OCI-LY7 (cell line): Measurements from ENCODE around the gene EPHB3. TPM values are rescaled to one million over a fixed set of nuclear protein-coding genes. Genes with fewer than 3 reads are reported as not detected.

Source experiments
- BruUV-seq: library from RNA; stranded (reverse); fragments of 400-500 nt; replicated peaks from 2 replicates; lab custom pipeline; 2021; lab: Mats Ljungman, UMichigan
- CTCF ChIA-PET: fragments of 300-600 bp; sonication (Branson Sonifier 250); formaldehyde crosslinking; loops from one replicate; lab custom pipeline; 2022; ENCODE audit warnings: antibody characterized with exemption; ENCODE audit not compliant: unreplicated experiment; lab: Charles Lee
- POLR2A ChIA-PET: fragments of 300-600 bp; sonication (Branson Sonifier 250); formaldehyde crosslinking; loops from one replicate; lab custom pipeline; 2022; ENCODE audit warnings: antibody characterized with exemption; lab: Charles Lee
- DNase-seq: peaks from one replicate; pipeline ENCODE4 v3.0.0-alpha.2; 2015; ENCODE audit warnings: low spot score
- H2AFZ ChIP-seq: fragments of 200-600 bp; sonication (generic), shearing (Covaris generic); 2 replicates; pipeline ENCODE4 v1.6.1; 2014; ENCODE audit warnings: mild to moderate bottlenecking, antibody characterized with exemption, low read length, moderate library complexity
- H3K27ac ChIP-seq: fragments of 200-600 bp; sonication (generic); 2 replicates; pipeline ENCODE4 v1.5.1; 2014; ENCODE audit warnings: mixed run types, low read depth, mild to moderate bottlenecking, moderate library complexity, low read length, inconsistent platforms; ENCODE audit not compliant: poor library complexity, severe bottlenecking
- H3K36me3 ChIP-seq: fragments of 200-600 bp; sonication (generic); 2 replicates; pipeline ENCODE4 v1.6.1; 2014; ENCODE audit warnings: mild to moderate bottlenecking, antibody characterized with exemption, low read length, moderate library complexity, mixed read lengths; ENCODE audit not compliant: insufficient read depth
- H3K4me1 ChIP-seq: fragments of 200-600 bp; sonication (generic); 2 replicates; pipeline ENCODE4 v1.5.1; 2014; ENCODE audit warnings: mild to moderate bottlenecking, low read length; ENCODE audit not compliant: insufficient read depth, poor library complexity, severe bottlenecking
- H3K4me2 ChIP-seq: fragments of 200-600 bp; sonication (generic); 2 replicates; pipeline ENCODE4 v1.6.1; 2014; ENCODE audit warnings: mild to moderate bottlenecking, low read length
- H3K4me3 ChIP-seq: fragments of 200-600 bp; sonication (generic); 2 replicates; pipeline ENCODE4 v1.5.1; 2014; ENCODE audit warnings: mild to moderate bottlenecking, low read depth, low read length; ENCODE audit not compliant: poor library complexity, severe bottlenecking
- H3K79me2 ChIP-seq: fragments of 200-600 bp; sonication (generic); 2 replicates; pipeline ENCODE4 v1.6.1; 2016; ENCODE audit warnings: low read depth, mild to moderate bottlenecking, low read length, moderate library complexity, mixed read lengths; ENCODE audit not compliant: insufficient read depth
- H3K9me2 ChIP-seq: fragments of 200-600 bp; sonication (generic); 2 replicates; pipeline ENCODE4 v1.6.1; 2016; ENCODE audit warnings: mild to moderate bottlenecking, low read length, mixed read lengths; ENCODE audit not compliant: insufficient read depth
- H3K9me3 ChIP-seq: fragments of 200-600 bp; sonication (generic); 2 replicates; pipeline ENCODE4 v1.6.1; 2014; ENCODE audit warnings: mild to moderate bottlenecking, mixed run types, low read length, mixed read lengths
- H4K20me1 ChIP-seq: fragments of 200-600 bp; sonication (generic); 2 replicates; pipeline ENCODE4 v1.6.1; 2014; ENCODE audit warnings: mild to moderate bottlenecking, antibody characterized with exemption, low read length, moderate library complexity, mixed read lengths; ENCODE audit not compliant: insufficient read depth
- CTCF ChIP-seq: fragments of 200-600 bp; sonication (generic); conservative IDR thresholded peaks from 2 replicates; pipeline ENCODE4 v1.5.1; 2014; ENCODE audit warnings: mild to moderate bottlenecking, antibody characterized with exemption, low read length, moderate library complexity, mixed read lengths
- EZH2phosphoT487 ChIP-seq: fragments of 200-600 bp; sonication (generic); IDR thresholded peaks from 2 replicates; pipeline ENCODE4 v1.6.1; 2018; ENCODE audit warnings: low read depth, borderline replicate concordance, mild to moderate bottlenecking, mixed run types, antibody characterized with exemption, low read length, moderate library complexity, mixed read lengths
- intact Hi-C: fragments of 100-400 bp; cut with micrococcal nuclease; formaldehyde crosslinking; loops from one replicate; pipeline ENCODE4 v1.10.0; 2022; ENCODE audit not compliant: unreplicated experiment
- total RNA-seq, 2 experiments: library from RNA; depleted of rRNA in 1 of 2; stranded (reverse); fragments of >200 nt in 1 of 2; shearing (Covaris generic) in 1 of 2; gene quantifications; 2 replicates each; pipeline ENCODE4 v1.2.3, GENCODE V29; 2014 to 2022

EPHB3 gene
- total RNA-seq, 2 experiments from 2014 or later, result not detected

DNA sequence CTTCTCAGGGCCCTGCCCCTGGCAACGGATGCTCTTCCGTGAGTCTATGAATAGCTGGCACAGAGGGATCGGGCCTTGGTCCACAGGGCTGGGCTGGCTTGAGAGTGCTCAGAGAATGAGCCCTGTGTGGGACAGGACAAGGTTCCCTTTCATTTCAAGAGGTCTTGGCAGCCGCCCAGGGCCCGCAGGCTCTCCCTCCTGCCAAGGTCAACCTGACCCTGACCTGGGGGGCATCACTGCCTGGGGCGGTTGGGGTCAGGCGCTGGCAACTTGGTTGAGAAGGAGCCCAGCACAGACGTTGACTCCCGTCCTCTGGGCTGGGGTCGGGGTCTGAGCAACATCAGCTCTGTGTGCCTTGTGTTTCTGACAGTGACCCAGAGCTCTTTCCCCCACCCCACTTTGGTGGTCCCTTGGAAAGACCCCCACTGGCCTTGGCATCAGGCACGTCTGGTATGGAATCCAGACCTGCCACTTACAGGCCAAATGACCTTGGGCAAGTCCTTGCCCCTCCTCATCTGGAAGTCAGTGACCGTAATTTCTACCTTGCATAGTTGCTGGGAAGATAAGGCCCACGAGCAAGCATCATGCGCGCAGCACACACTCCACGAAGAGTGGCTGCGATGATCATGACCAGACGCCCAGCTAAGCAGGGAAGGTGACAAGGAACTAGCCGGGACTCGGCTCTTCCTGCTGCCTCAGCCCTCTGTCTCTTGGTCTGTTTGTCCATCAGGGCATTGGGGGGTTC is 36.4 kb downstream of the EPHB3 start:
- CTCF ChIA-PET, result interaction anchor here (0.5 kb wide), 1 partner anchor 1529 kb away, joined by 3 read pairs; no protein-coding TSS in a partner anchor
- Histone ChIP-seq H3K9me3 (no peaks in the 10 kb centered on the region), H2AFZ (no peak overlapping the region), H3K79me2 (no peaks in the 10 kb centered on the region), H3K4me1 (no peaks in the 10 kb centered on the region), H3K4me3 (no peak overlapping the region), H4K20me1 (no peaks in the 10 kb centered on the region), H3K4me2 (no peak overlapping the region), H3K27ac (no peak overlapping the region), H3K9me2 (no peaks in the 10 kb centered on the region), H3K36me3 (no peaks in the 10 kb centered on the region)
- no peak for TF ChIP-seq CTCF
- intact Hi-C loops, result no loop called here
- no peak for DNase-seq
- no TSS peak for BruUV-seq
- POLR2A ChIA-PET, result no interaction called here

GRCh38 chr3:184598574-184598927 is 37.0 kb downstream of the EPHB3 start:
- Histone ChIP-seq H3K9me3 (no peaks in the 10 kb centered on the region), H2AFZ (no peak overlapping the region), H3K27ac (no peak overlapping the region), H3K9me2 (no peaks in the 10 kb centered on the region), H3K79me2 (no peaks in the 10 kb centered on the region), H3K4me1 (no peaks in the 10 kb centered on the region), H4K20me1 (no peaks in the 10 kb centered on the region), H3K4me2 (no peak overlapping the region), H3K36me3 (no peaks in the 10 kb centered on the region), H3K4me3 (no peak overlapping the region)
- DNase-seq, result no peak
- POLR2A ChIA-PET, result no interaction called here
- TF ChIP-seq CTCF, result no peak
- no peak for TF ChIP-seq EZH2phosphoT487
- no TSS peak for BruUV-seq
- CTCF ChIA-PET, result no interaction called here
- intact Hi-C loops, result no loop called here

GRCh38 chr3:184599143-184599542 is 37.6 kb downstream of the EPHB3 start:
- intact Hi-C loops, result no loop called here
- Histone ChIP-seq H3K9me2 (no peaks in the 10 kb centered on the region), H3K9me3 (no peaks in the 10 kb centered on the region), H3K4me2 (no peak overlapping the region), H3K4me3 (no peak overlapping the region), H2AFZ (no peak overlapping the region), H4K20me1 (no peaks in the 10 kb centered on the region), H3K27ac (no peak overlapping the region), H3K36me3 (no peaks in the 10 kb centered on the region), H3K4me1 (no peaks in the 10 kb centered on the region), H3K79me2 (no peaks in the 10 kb centered on the region)
- ChIA-PET POLR2A (no interaction called here), CTCF (no interaction called here)
- TF ChIP-seq EZH2phosphoT487 (no peak), CTCF (no peak)
- DNase-seq, result no peak
- BruUV-seq, result no TSS peak
